Colonic mucosa (tissue), 4 donors: ENCODE measurements around the gene HOXC5. TPM values are rescaled to one million over a fixed set of nuclear protein-coding genes. Genes with fewer than 3 reads are reported as not detected.

Experiments used
- DNase-seq: peaks from one replicate; pipeline ENCODE4 v3.0.0-alpha.2; 2020
- H3K27ac ChIP-seq: fragments of 200-600 bp; one replicate; pipeline ENCODE4 v1.8.0; 2021
- H3K27me3 ChIP-seq: fragments of 200-600 bp; one replicate; pipeline ENCODE4 v1.8.0; 2021
- H3K36me3 ChIP-seq: fragments of 200-600 bp; one replicate; pipeline ENCODE4 v1.8.0; 2021
- H3K4me1 ChIP-seq: fragments of 200-600 bp; one replicate; pipeline ENCODE4 v1.8.0; 2021; ENCODE audit warnings: mild to moderate bottlenecking
- H3K4me3 ChIP-seq: fragments of 200-600 bp; one replicate; pipeline ENCODE4 v1.8.0; 2021
- H3K9ac ChIP-seq, 2 donors: one replicate each; pipeline ENCODE4 v1.7.0; 2013; ENCODE audit warnings: control low read depth in 2 of 2, low read depth in 2 of 2, low read length in 2 of 2
- H3K9me3 ChIP-seq: fragments of 200-600 bp; one replicate; pipeline ENCODE4 v1.8.0; 2021
- CTCF ChIP-seq: fragments of 200-600 bp; IDR thresholded peaks from one replicate; pipeline ENCODE4 v1.8.0; 2022; ENCODE audit warnings: antibody characterized with exemption, mild to moderate bottlenecking
- intact Hi-C: fragments of 100-400 bp; cut with DNase I; formaldehyde crosslinking; loops from one replicate; pipeline ENCODE4 v1.14.1; 2022
- total RNA-seq, 2 donors: library from RNA; stranded (reverse); fragmentation: NEBNext Ultra II Directional in 1 of 2; extraction: Animal tissue kit (Norgen Biotek cat#: 25700) in 1 of 2; gene quantifications; one replicate each; pipeline ENCODE4 v1.2.1, GENCODE V29; 2021
- donor health status: healthy.
- donor health status: DM: no; HTN: no; CAD: no.
- donor health status: DM: no; HTN: no; CAD: no.

HOXC5 gene
- total RNA-seq, 2 donors from 2014 or later: not detected

GRCh38 chr12:53990311-53991076, 42.4 kb upstream of the HOXC5 start:
- H3K4me1 ChIP-seq: peaks cover 5% of the 10 kb centered on the region
- H3K9me3 ChIP-seq: no peaks in the 10 kb centered on the region
- TF ChIP-seq CTCF: no peak
- no peak for DNase-seq
- H3K36me3 ChIP-seq: no peaks in the 10 kb centered on the region
- no peak overlapping the region for H3K9ac ChIP-seq
- intact Hi-C loops: no loop called here
- no peak overlapping the region for H3K27ac ChIP-seq
- peaks cover 99% of the 10 kb centered on the region for H3K27me3 ChIP-seq
- H3K4me3 ChIP-seq: no peak overlapping the region

- H3K4me3 ChIP-seq: no peak overlapping the region
- H3K27ac ChIP-seq: no peak overlapping the region
- intact Hi-C loops: no loop called here
- DNase-seq: no peak
- H3K9me3 ChIP-seq: no peaks in the 10 kb centered on the region
- H3K4me1 ChIP-seq: peaks cover 8% of the 10 kb centered on the region
- no peak overlapping the region for H3K9ac ChIP-seq
- no peaks in the 10 kb centered on the region for H3K36me3 ChIP-seq
- H3K27me3 ChIP-seq: peaks cover 99% of the 10 kb centered on the region
- no peak for TF ChIP-seq CTCF
These were observed 41.8 kb upstream of the HOXC5 start for GRCh38 chr12:53991077-53991460.

GRCh38 chr12:53992377-53992889, 40.4 kb upstream of the HOXC5 start:
- no peak overlapping the region for H3K27ac ChIP-seq

GRCh38 chr12:53993162-53994008, 39.5 kb upstream of the HOXC5 start:
- Histone ChIP-seq H3K9me3 (no peaks in the 10 kb centered on the region), H3K27ac (no peak overlapping the region), H3K4me3 (no peak overlapping the region), H3K27me3 (peaks cover 100% of the 10 kb centered on the region), H3K9ac (no peak overlapping the region), H3K4me1 (peaks cover 9% of the 10 kb centered on the region), H3K36me3 (no peaks in the 10 kb centered on the region)
- intact Hi-C loops: no loop called here
- no peak for TF ChIP-seq CTCF
- no peak for DNase-seq

More at GRCh38 chr12:53992377-53992889, 40.4 kb upstream of the HOXC5 start:
- no peak overlapping the region for H3K4me3 ChIP-seq
- DNase-seq: no peak
- H3K4me1 ChIP-seq: peaks cover 9% of the 10 kb centered on the region
- H3K27me3 ChIP-seq: peaks cover 99% of the 10 kb centered on the region
- no peaks in the 10 kb centered on the region for H3K9me3 ChIP-seq
- H3K36me3 ChIP-seq: no peaks in the 10 kb centered on the region
- H3K9ac ChIP-seq: no peak overlapping the region
- intact Hi-C loops: no loop called here
- TF ChIP-seq CTCF: no peak

- H3K9ac ChIP-seq: no peak overlapping the region
- no peak for DNase-seq
- intact Hi-C loops: no loop called here
These were observed 38.9 kb upstream of the HOXC5 start for GRCh38 chr12:53994009-53994263.

More at GRCh38 chr12:53994009-53994263, 38.9 kb upstream of the HOXC5 start:
- Histone ChIP-seq H3K36me3 (no peaks in the 10 kb centered on the region), H3K27ac (no peak overlapping the region), H3K4me3 (no peak overlapping the region), H3K4me1 (peaks cover 9% of the 10 kb centered on the region), H3K27me3 (peaks cover 100% of the 10 kb centered on the region), H3K9me3 (no peaks in the 10 kb centered on the region)
- TF ChIP-seq CTCF: no peak
